WERI-Rb-1 (cell line): Measurements from ENCODE around the gene TBATA.

Source experiments
- DNase-seq: peaks from one replicate; pipeline ENCODE4 v3.0.0-alpha.2; 2020
- H3K27ac ChIP-seq: fragments of 250-450 bp; sonication (Bioruptor Pico); 2 replicates; pipeline ENCODE4 v1.5.1; 2020; ENCODE audit warnings: mild to moderate bottlenecking, moderate library complexity
- H3K27me3 ChIP-seq: fragments of 250-450 bp; sonication (Bioruptor Pico); 2 replicates; pipeline ENCODE4 v1.5.1; 2021; ENCODE audit warnings: mild to moderate bottlenecking, low read depth, moderate library complexity; ENCODE audit not compliant: insufficient read depth, severe bottlenecking
- H3K36me3 ChIP-seq: fragments of 250-450 bp; sonication (Bioruptor Pico); 2 replicates; pipeline ENCODE4 v1.5.1; 2020; ENCODE audit warnings: mild to moderate bottlenecking, moderate library complexity
- H3K4me3 ChIP-seq: 2 replicates; pipeline ENCODE4 v1.5.1; 2011; ENCODE audit warnings: low read depth, mild to moderate bottlenecking, control low read depth, low read length
- H3K9me3 ChIP-seq: fragments of 250-450 bp; sonication (Bioruptor Pico); 2 replicates; pipeline ENCODE4 v1.5.1; 2021; ENCODE audit warnings: mild to moderate bottlenecking, moderate library complexity; ENCODE audit not compliant: severe bottlenecking
- CTCF ChIP-seq: IDR thresholded peaks from 2 replicates; pipeline ENCODE4 v1.5.1; 2011; ENCODE audit warnings: low read depth, mild to moderate bottlenecking, control low read depth, inconsistent platforms, low read length

The TBATA gene

GRCh38 chr10:70795613-70796012, 10.4 kb upstream of the TBATA start:
- TF ChIP-seq CTCF, result no peak
- Histone ChIP-seq H3K27ac (no peak overlapping the region), H3K9me3 (no peaks in the 10 kb centered on the region), H3K36me3 (no peaks in the 10 kb centered on the region), H3K4me3 (no peak overlapping the region), H3K27me3 (no peaks in the 10 kb centered on the region)
- DNase-seq, result no peak

- Histone ChIP-seq H3K36me3 (no peaks in the 10 kb centered on the region), H3K27ac (no peak overlapping the region), H3K9me3 (peaks cover 3% of the 10 kb centered on the region), H3K4me3 (no peak overlapping the region), H3K27me3 (no peaks in the 10 kb centered on the region)
- TF ChIP-seq CTCF, result no peak
- no peak for DNase-seq
Observed at GRCh38 chr10:70791386-70792039, 6.3 kb upstream of the TBATA start.

- Histone ChIP-seq H3K4me3 (no peak overlapping the region), H3K27ac (no peak overlapping the region), H3K9me3 (peaks cover 3% of the 10 kb centered on the region), H3K36me3 (no peaks in the 10 kb centered on the region), H3K27me3 (no peaks in the 10 kb centered on the region)
- no peak for DNase-seq
- no peak for TF ChIP-seq CTCF
Observed at GRCh38 chr10:70786799-70787415, 1.7 kb upstream of the TBATA start.

- no peak overlapping the region for H3K4me3 ChIP-seq
- DNase-seq, result no peak
- no peaks in the 10 kb centered on the region for H3K27me3 ChIP-seq
- TF ChIP-seq CTCF, result no peak
- no peak overlapping the region for H3K27ac ChIP-seq
- H3K36me3 ChIP-seq, result no peaks in the 10 kb centered on the region
- H3K9me3 ChIP-seq, result peaks cover 3% of the 10 kb centered on the region
Observed at GRCh38 chr10:70784471-70784870, 706 bp downstream of the TBATA start.

GRCh38 chr10:70784016-70784415, 1.2 kb downstream of the TBATA start:
- no peak for TF ChIP-seq CTCF
- H3K4me3 ChIP-seq, result no peak overlapping the region
- no peak for DNase-seq
- no peaks in the 10 kb centered on the region for H3K36me3 ChIP-seq
- peaks cover 3% of the 10 kb centered on the region for H3K9me3 ChIP-seq
- H3K27me3 ChIP-seq, result no peaks in the 10 kb centered on the region
- H3K27ac ChIP-seq, result no peak overlapping the region
